Activated naive CD8-positive, alpha-beta T cell (primary cell): ENCODE results near the gene TIAM2.

Experiments
- H3K27ac Mint-ChIP-seq: one replicate; pipeline ENCODE4 v1.8.0; 2021; ENCODE audit warnings: mixed read lengths
- H3K27me3 Mint-ChIP-seq: one replicate; pipeline ENCODE4 v1.8.0; 2021; ENCODE audit warnings: mixed read lengths
- H3K36me3 Mint-ChIP-seq: one replicate; pipeline ENCODE4 v1.8.0; 2021; ENCODE audit warnings: mixed read lengths
- H3K4me1 Mint-ChIP-seq: one replicate; pipeline ENCODE4 v1.8.0; 2021; ENCODE audit warnings: low read depth, mixed read lengths
- H3K4me3 Mint-ChIP-seq: one replicate; pipeline ENCODE4 v1.8.0; 2021; ENCODE audit warnings: mild to moderate bottlenecking, mixed read lengths
- H3K9me3 Mint-ChIP-seq: one replicate; pipeline ENCODE4 v1.8.0; 2021; ENCODE audit warnings: low read depth, mixed read lengths

Gene TIAM2

GRCh38 chr6:155026022-155026705 lies 31.0 kb downstream of the TIAM2 start:
- Mint-ChIP-seq H3K27ac (no peak overlapping the region), H3K9me3 (no peaks in the 10 kb centered on the region), H3K4me3 (no peak overlapping the region), H3K4me1 (no peaks in the 10 kb centered on the region), H3K27me3 (peaks cover 2% of the 10 kb centered on the region), H3K36me3 (no peaks in the 10 kb centered on the region)

- no peak overlapping the region for H3K27ac Mint-ChIP-seq
Observed at GRCh38 chr6:155026706-155027045, 31.6 kb downstream of the TIAM2 start.

GRCh38 chr6:155030148-155030720 lies 35.1 kb downstream of the TIAM2 start:
- Mint-ChIP-seq H3K36me3 (no peaks in the 10 kb centered on the region), H3K9me3 (no peaks in the 10 kb centered on the region), H3K4me3 (no peak overlapping the region), H3K4me1 (no peaks in the 10 kb centered on the region), H3K27ac (no peak overlapping the region), H3K27me3 (peaks cover 2% of the 10 kb centered on the region)

More at GRCh38 chr6:155026706-155027045, 31.6 kb downstream of the TIAM2 start:
- no peaks in the 10 kb centered on the region for H3K9me3 Mint-ChIP-seq
- no peak overlapping the region for H3K4me3 Mint-ChIP-seq
- H3K36me3 Mint-ChIP-seq: no peaks in the 10 kb centered on the region
- H3K27me3 Mint-ChIP-seq: peaks cover 2% of the 10 kb centered on the region
- H3K4me1 Mint-ChIP-seq: no peaks in the 10 kb centered on the region

GRCh38 chr6:155031091-155031490 lies 36.0 kb downstream of the TIAM2 start:
- Mint-ChIP-seq H3K27me3 (peaks cover 2% of the 10 kb centered on the region), H3K4me3 (no peak overlapping the region), H3K4me1 (no peaks in the 10 kb centered on the region), H3K27ac (no peak overlapping the region), H3K36me3 (no peaks in the 10 kb centered on the region), H3K9me3 (no peaks in the 10 kb centered on the region)

GRCh38 chr6:155033021-155033791 lies 38.1 kb downstream of the TIAM2 start:
- Mint-ChIP-seq H3K27ac (no peak overlapping the region), H3K4me3 (no peak overlapping the region), H3K9me3 (no peaks in the 10 kb centered on the region), H3K36me3 (no peaks in the 10 kb centered on the region), H3K4me1 (no peaks in the 10 kb centered on the region), H3K27me3 (peaks cover 2% of the 10 kb centered on the region)

- no peak overlapping the region for H3K4me3 Mint-ChIP-seq
- no peak overlapping the region for H3K27ac Mint-ChIP-seq
- H3K27me3 Mint-ChIP-seq: peaks cover 2% of the 10 kb centered on the region
- no peaks in the 10 kb centered on the region for H3K36me3 Mint-ChIP-seq
- no peaks in the 10 kb centered on the region for H3K9me3 Mint-ChIP-seq
- no peaks in the 10 kb centered on the region for H3K4me1 Mint-ChIP-seq
Observed at GRCh38 chr6:155036907-155037306, 41.8 kb downstream of the TIAM2 start.

- no peak overlapping the region for H3K27ac Mint-ChIP-seq
- no peaks in the 10 kb centered on the region for H3K4me1 Mint-ChIP-seq
- no peaks in the 10 kb centered on the region for H3K36me3 Mint-ChIP-seq
- peaks cover 2% of the 10 kb centered on the region for H3K27me3 Mint-ChIP-seq
- H3K9me3 Mint-ChIP-seq: no peaks in the 10 kb centered on the region
- H3K4me3 Mint-ChIP-seq: no peak overlapping the region
Observed at GRCh38 chr6:155038104-155038503, 43.0 kb downstream of the TIAM2 start.

- Mint-ChIP-seq H3K27ac (no peak overlapping the region), H3K4me1 (no peaks in the 10 kb centered on the region), H3K27me3 (peaks cover 2% of the 10 kb centered on the region), H3K36me3 (no peaks in the 10 kb centered on the region), H3K4me3 (no peak overlapping the region), H3K9me3 (no peaks in the 10 kb centered on the region)
Observed at GRCh38 chr6:155038527-155038926, 43.4 kb downstream of the TIAM2 start.

- Mint-ChIP-seq H3K9me3 (no peaks in the 10 kb centered on the region), H3K27ac (no peak overlapping the region), H3K4me1 (no peaks in the 10 kb centered on the region), H3K4me3 (no peak overlapping the region), H3K36me3 (no peaks in the 10 kb centered on the region), H3K27me3 (no peaks in the 10 kb centered on the region)
Observed at GRCh38 chr6:155039618-155040017, 44.5 kb downstream of the TIAM2 start.

GRCh38 chr6:155040154-155040553 lies 45.0 kb downstream of the TIAM2 start:
- Mint-ChIP-seq H3K4me3 (no peak overlapping the region), H3K27ac (no peak overlapping the region), H3K4me1 (no peaks in the 10 kb centered on the region), H3K36me3 (no peaks in the 10 kb centered on the region), H3K27me3 (no peaks in the 10 kb centered on the region), H3K9me3 (no peaks in the 10 kb centered on the region)

- no peaks in the 10 kb centered on the region for H3K9me3 Mint-ChIP-seq
- H3K36me3 Mint-ChIP-seq: no peaks in the 10 kb centered on the region
- H3K27ac Mint-ChIP-seq: no peak overlapping the region
- no peak overlapping the region for H3K4me3 Mint-ChIP-seq
- H3K4me1 Mint-ChIP-seq: no peaks in the 10 kb centered on the region
- H3K27me3 Mint-ChIP-seq: no peaks in the 10 kb centered on the region
Observed at GRCh38 chr6:155040901-155041650, 46.0 kb downstream of the TIAM2 start.

- H3K27ac Mint-ChIP-seq: no peak overlapping the region
- no peak overlapping the region for H3K4me3 Mint-ChIP-seq
- no peaks in the 10 kb centered on the region for H3K4me1 Mint-ChIP-seq
- no peaks in the 10 kb centered on the region for H3K9me3 Mint-ChIP-seq
- no peaks in the 10 kb centered on the region for H3K27me3 Mint-ChIP-seq
- H3K36me3 Mint-ChIP-seq: no peaks in the 10 kb centered on the region
Observed at GRCh38 chr6:155041741-155042279, 46.7 kb downstream of the TIAM2 start.

- no peak overlapping the region for H3K4me3 Mint-ChIP-seq
Observed at GRCh38 chr6:155042983-155043382, 47.9 kb downstream of the TIAM2 start.

GRCh38 chr6:155045561-155046404 lies 50.7 kb downstream of the TIAM2 start:
- Mint-ChIP-seq H3K4me3 (no peak overlapping the region), H3K36me3 (no peaks in the 10 kb centered on the region), H3K4me1 (peaks cover 17% of the 10 kb centered on the region), H3K27me3 (no peaks in the 10 kb centered on the region), H3K27ac (no peak overlapping the region), H3K9me3 (no peaks in the 10 kb centered on the region)

More at GRCh38 chr6:155042983-155043382, 47.9 kb downstream of the TIAM2 start:
- H3K27ac Mint-ChIP-seq: no peak overlapping the region
- no peaks in the 10 kb centered on the region for H3K36me3 Mint-ChIP-seq
- no peaks in the 10 kb centered on the region for H3K9me3 Mint-ChIP-seq
- H3K27me3 Mint-ChIP-seq: no peaks in the 10 kb centered on the region
- no peaks in the 10 kb centered on the region for H3K4me1 Mint-ChIP-seq
